CD4-positive, alpha-beta T cell treated with Interleukin-15 for 1 hour (primary cell): ENCODE measurements around the gene LARP1B.
"Not testable (repeated sequence)": the region's sequence is repeated elsewhere in the genome, so short reads cannot be mapped to it uniquely, and the experiment has no call there.

Experiments used
- DNase-seq: peaks from one replicate; pipeline ENCODE4 v3.0.0-alpha.2; 2020

Gene LARP1B

GRCh38 chr4:128060699-128061565 lies at the start of gene LARP1B:
Gene LARP1B (plus strand): TSS chr4:128061312. CDS start chr4:128074952, 13,640 bp downstream.
- peak; percentile 93 for DNase-seq

- no peak for DNase-seq
Observed at GRCh38 chr4:128025319-128025718, 35.8 kb upstream of the LARP1B start.

GRCh38 chr4:128029907-128030306 lies 31.2 kb upstream of the LARP1B start:
- no peak for DNase-seq

- no peak for DNase-seq
Observed at GRCh38 chr4:128031756-128032384, 29.2 kb upstream of the LARP1B start.

- no peak for DNase-seq
Observed at GRCh38 chr4:128039568-128039967, 21.5 kb upstream of the LARP1B start.

GRCh38 chr4:128047019-128047418 lies 14.1 kb upstream of the LARP1B start:
- not testable (repeated sequence) for DNase-seq

GRCh38 chr4:128047514-128047913 lies 13.6 kb upstream of the LARP1B start:
- not testable (repeated sequence) for DNase-seq

GRCh38 chr4:128051229-128051628 lies 9.9 kb upstream of the LARP1B start:
- not testable (repeated sequence) for DNase-seq

GRCh38 chr4:128054907-128055306 lies 6.2 kb upstream of the LARP1B start:
- not testable (repeated sequence) for DNase-seq

GRCh38 chr4:128055441-128056206 lies 5.5 kb upstream of the LARP1B start:
- not testable (repeated sequence) for DNase-seq

- no peak for DNase-seq
Observed at GRCh38 chr4:128056396-128056795, 4.7 kb upstream of the LARP1B start.

GRCh38 chr4:128060121-128060698 lies 902 bp upstream of the LARP1B start:
- DNase-seq, result no peak

GRCh38 chr4:128061566-128062536 lies 739 bp downstream of the LARP1B start:
- peak; percentile 56 for DNase-seq

GRCh38 chr4:128066453-128066820 lies 5.3 kb downstream of the LARP1B start:
- DNase-seq, result not testable (repeated sequence)

- DNase-seq, result no peak
Observed at GRCh38 chr4:128068918-128069317, 7.8 kb downstream of the LARP1B start.

- DNase-seq, result no peak
Observed at GRCh38 chr4:128076464-128076863, 15.4 kb downstream of the LARP1B start.

GRCh38 chr4:128095293-128095692 lies 34.2 kb downstream of the LARP1B start:
- not testable (repeated sequence) for DNase-seq

- no peak for DNase-seq
Observed at GRCh38 chr4:128107766-128108165, 46.7 kb downstream of the LARP1B start.

- DNase-seq, result no peak
Observed at GRCh38 chr4:128123036-128123435, 61.9 kb downstream of the LARP1B start.

- no peak for DNase-seq
Observed at GRCh38 chr4:128130621-128131020, 69.5 kb downstream of the LARP1B start.

GRCh38 chr4:128134925-128135324 lies 73.8 kb downstream of the LARP1B start:
- DNase-seq, result no peak

GRCh38 chr4:128135391-128135790 lies 74.3 kb downstream of the LARP1B start:
- no peak for DNase-seq
